Suprapubic skin (tissue), 4 donors: ENCODE data around the gene STRN. TPM values are rescaled to one million over a fixed set of nuclear protein-coding genes. Genes with fewer than 3 reads are reported as not detected.

Source experiments
- DNase-seq, 2 donors: peaks; one replicate each; pipeline ENCODE4 v3.0.0-alpha.2; 2019; ENCODE audit warnings: low spot score in 2 of 2
- H3K27ac ChIP-seq: fragments of 200-600 bp; sonication (generic); one replicate; pipeline ENCODE4 v1.5.1; 2019
- H3K27me3 ChIP-seq: fragments of 200-600 bp; sonication (generic); one replicate; pipeline ENCODE4 v1.5.1; 2019
- H3K36me3 ChIP-seq: fragments of 200-600 bp; sonication (generic); one replicate; pipeline ENCODE4 v1.5.1; 2019
- H3K4me1 ChIP-seq: fragments of 200-600 bp; sonication (generic); one replicate; pipeline ENCODE4 v1.5.1; 2019
- H3K4me3 ChIP-seq: fragments of 200-600 bp; sonication (generic); one replicate; pipeline ENCODE4 v1.5.1; 2019; ENCODE audit warnings: mild to moderate bottlenecking
- H3K9me3 ChIP-seq: fragments of 200-600 bp; sonication (generic); one replicate; pipeline ENCODE4 v1.5.1; 2019
- CTCF ChIP-seq, 2 donors: fragments of 200-600 bp in 1 of 2; fragments of 450-650 bp in 1 of 2; sonication (generic) in 1 of 2; IDR thresholded peaks; one replicate each; pipeline ENCODE4 v1.5.1; 2016 to 2019; ENCODE audit warnings: antibody characterized with exemption in 2 of 2, mild to moderate bottlenecking in 1 of 2, moderate library complexity in 1 of 2
- EP300 ChIP-seq: sonication (generic); formaldehyde crosslinking; IDR thresholded peaks from one replicate; pipeline ENCODE4 v1.6.1; 2017; ENCODE audit warnings: antibody characterized with exemption
- POLR2A ChIP-seq, 2 donors: fragments of 450-650 bp; IDR thresholded peaks; one replicate each; pipeline ENCODE4 v1.6.1; 2017; ENCODE audit warnings: antibody characterized with exemption in 2 of 2, mild to moderate bottlenecking in 2 of 2, moderate library complexity in 2 of 2
- POLR2AphosphoS5 ChIP-seq, 3 donors: sonication (generic); formaldehyde crosslinking; IDR thresholded peaks; one replicate each; pipeline ENCODE4 v1.6.1; 2017; ENCODE audit warnings: antibody characterized with exemption in 3 of 3
- WGBS: methylation state at CpG from one replicate; pipeline ENCODE4 v1.1.5; 2018; 5-methylcytosine and 5-hydroxymethylcytosine counted together
- total RNA-seq, 4 donors: library from RNA; depleted of rRNA; stranded (reverse); fragments of >200 nt; gene quantifications; one replicate each; pipeline ENCODE4 v1.1.0, GENCODE V29; 2016

The STRN gene
- total RNA-seq, 4 donors from 2014 or later, result 28.6 to 39.6 (median 37.5) TPM

- Histone ChIP-seq H3K9me3 (no peaks in the 10 kb centered on the region), H3K4me1 (peaks cover 37% of the 10 kb centered on the region), H3K27ac (no peak overlapping the region), H3K27me3 (no peaks in the 10 kb centered on the region), H3K4me3 (no peak overlapping the region), H3K36me3 (no peaks in the 10 kb centered on the region)
- WGBS, result 81% methylated on average over 5 of the region's 5 CpGs
- DNase-seq, result no peak
- TF ChIP-seq CTCF (IDR thresholded peaks at IDR 0.05) (no peak), EP300 (no peak), POLR2AphosphoS5 (IDR thresholded peaks at IDR 0.05) (no peak), POLR2A (IDR thresholded peaks at IDR 0.05) (no peak)
These were observed 5.6 kb downstream of the STRN start for GRCh38 chr2:36960773-36961172.

GRCh38 chr2:36960005-36960675 is 6.2 kb downstream of the STRN start:
- Histone ChIP-seq H3K4me3 (no peak overlapping the region), H3K4me1 (peaks cover 33% of the 10 kb centered on the region), H3K36me3 (no peaks in the 10 kb centered on the region), H3K27me3 (no peaks in the 10 kb centered on the region), H3K27ac (no peak overlapping the region), H3K9me3 (no peaks in the 10 kb centered on the region)
- DNase-seq, result no peak
- TF ChIP-seq CTCF (IDR thresholded peaks at IDR 0.05) (no peak), POLR2AphosphoS5 (IDR thresholded peaks at IDR 0.05) (no peak), POLR2A (IDR thresholded peaks at IDR 0.05) (no peak), EP300 (no peak)
- 80% methylated on average over 2 of the region's 2 CpGs for WGBS

- Histone ChIP-seq H3K36me3 (no peaks in the 10 kb centered on the region), H3K27me3 (no peaks in the 10 kb centered on the region), H3K4me1 (peaks cover 31% of the 10 kb centered on the region), H3K9me3 (no peaks in the 10 kb centered on the region), H3K4me3 (no peak overlapping the region), H3K27ac (no peak overlapping the region)
- DNase-seq, result no peak
- 74% methylated on average over 6 of the region's 6 CpGs for WGBS
- TF ChIP-seq POLR2AphosphoS5 (IDR thresholded peaks at IDR 0.05) (no peak), POLR2A (IDR thresholded peaks at IDR 0.05) (no peak), EP300 (no peak), CTCF (IDR thresholded peaks at IDR 0.05) (no peak)
These were observed 11.2 kb downstream of the STRN start for GRCh38 chr2:36954977-36955607.

GRCh38 chr2:36952748-36953197 is 13.6 kb downstream of the STRN start:
- Histone ChIP-seq H3K9me3 (no peaks in the 10 kb centered on the region), H3K27me3 (no peaks in the 10 kb centered on the region), H3K4me1 (peaks cover 31% of the 10 kb centered on the region), H3K36me3 (no peaks in the 10 kb centered on the region), H3K4me3 (no peak overlapping the region), H3K27ac (peak overlapping the region; percentile 61)
- WGBS, result 61% methylated on average over 3 of the region's 3 CpGs
- no peak for DNase-seq
- TF ChIP-seq POLR2AphosphoS5 (IDR thresholded peaks at IDR 0.05) (no peak), POLR2A (IDR thresholded peaks at IDR 0.05) (no peak), CTCF (IDR thresholded peaks at IDR 0.05) (no peak), EP300 (no peak)

- H3K36me3 ChIP-seq, result no peaks in the 10 kb centered on the region
- no peak for DNase-seq
- H3K9me3 ChIP-seq, result no peaks in the 10 kb centered on the region
- WGBS, result 89% methylated on average over 7 of the region's 7 CpGs
- TF ChIP-seq POLR2AphosphoS5 (IDR thresholded peaks at IDR 0.05) (no peak), EP300 (no peak), CTCF (IDR thresholded peaks at IDR 0.05) (no peak), POLR2A (IDR thresholded peaks at IDR 0.05) (no peak)
- H3K27me3 ChIP-seq, result no peaks in the 10 kb centered on the region
- no peak overlapping the region for H3K4me3 ChIP-seq
- H3K4me1 ChIP-seq, result peaks cover 31% of the 10 kb centered on the region
- H3K27ac ChIP-seq, result peak overlapping the region; percentile 61
These were observed 14.8 kb downstream of the STRN start for GRCh38 chr2:36951574-36951973.
